Nephron progenitor cell (in vitro differentiated cells): ENCODE measurements around the gene BLVRB.

Source experiments
- DNase-seq: peaks from one replicate; pipeline ENCODE4 v3.0.0; 2021
- H3K27ac Mint-ChIP-seq: 2 replicates; pipeline ENCODE4 v1.8.0; 2021; ENCODE audit warnings: mild to moderate bottlenecking, moderate library complexity, mixed read lengths
- H3K27me3 Mint-ChIP-seq: 2 replicates; pipeline ENCODE4 v1.8.0; 2021; ENCODE audit warnings: mild to moderate bottlenecking, low read depth, mixed read lengths; ENCODE audit not compliant: poor library complexity
- H3K36me3 Mint-ChIP-seq: 2 replicates; pipeline ENCODE4 v1.8.0; 2021; ENCODE audit warnings: low read depth, mixed read lengths
- H3K4me1 Mint-ChIP-seq: 2 replicates; pipeline ENCODE4 v1.8.0; 2021; ENCODE audit warnings: mixed read lengths
- H3K4me3 Mint-ChIP-seq: 2 replicates; pipeline ENCODE4 v1.8.0; 2021; ENCODE audit warnings: mild to moderate bottlenecking, moderate library complexity, mixed read lengths
- H3K9me3 Mint-ChIP-seq: 2 replicates; pipeline ENCODE4 v1.8.0; 2021; ENCODE audit warnings: mild to moderate bottlenecking, moderate library complexity, mixed read lengths
- TF ChIP-seq, protein P1 (sequence below): fragments of 200-600 bp; sonication (generic); IDR thresholded peaks from 2 replicates; pipeline ENCODE4 v1.5.0; 2021; ENCODE audit warnings: antibody characterized with exemption

Gene BLVRB

DNA sequence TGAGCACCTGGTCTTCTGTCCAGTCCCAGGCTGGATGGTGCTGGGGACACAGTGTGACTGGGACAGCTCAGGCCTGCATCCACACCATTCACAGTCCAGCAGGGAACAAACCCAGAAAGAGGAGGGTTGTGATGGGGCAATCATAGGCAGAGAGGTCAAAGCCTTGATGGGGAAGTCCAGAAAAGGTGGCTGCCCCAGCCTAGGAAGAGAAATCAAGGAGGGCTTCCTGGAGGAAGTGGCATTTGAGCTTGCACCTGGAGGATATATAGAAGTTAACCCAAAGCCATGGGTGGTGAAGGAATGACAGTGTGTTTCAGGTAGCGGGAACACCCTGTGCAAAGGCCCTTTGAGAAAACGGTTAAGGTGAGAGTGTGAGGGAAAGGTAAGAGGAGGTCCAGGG is 49.8 kb downstream of the BLVRB start:
- H3K9me3 Mint-ChIP-seq: no peaks in the 10 kb centered on the region
- no peak overlapping the region for H3K4me3 Mint-ChIP-seq
- TF ChIP-seq, protein P1, sequence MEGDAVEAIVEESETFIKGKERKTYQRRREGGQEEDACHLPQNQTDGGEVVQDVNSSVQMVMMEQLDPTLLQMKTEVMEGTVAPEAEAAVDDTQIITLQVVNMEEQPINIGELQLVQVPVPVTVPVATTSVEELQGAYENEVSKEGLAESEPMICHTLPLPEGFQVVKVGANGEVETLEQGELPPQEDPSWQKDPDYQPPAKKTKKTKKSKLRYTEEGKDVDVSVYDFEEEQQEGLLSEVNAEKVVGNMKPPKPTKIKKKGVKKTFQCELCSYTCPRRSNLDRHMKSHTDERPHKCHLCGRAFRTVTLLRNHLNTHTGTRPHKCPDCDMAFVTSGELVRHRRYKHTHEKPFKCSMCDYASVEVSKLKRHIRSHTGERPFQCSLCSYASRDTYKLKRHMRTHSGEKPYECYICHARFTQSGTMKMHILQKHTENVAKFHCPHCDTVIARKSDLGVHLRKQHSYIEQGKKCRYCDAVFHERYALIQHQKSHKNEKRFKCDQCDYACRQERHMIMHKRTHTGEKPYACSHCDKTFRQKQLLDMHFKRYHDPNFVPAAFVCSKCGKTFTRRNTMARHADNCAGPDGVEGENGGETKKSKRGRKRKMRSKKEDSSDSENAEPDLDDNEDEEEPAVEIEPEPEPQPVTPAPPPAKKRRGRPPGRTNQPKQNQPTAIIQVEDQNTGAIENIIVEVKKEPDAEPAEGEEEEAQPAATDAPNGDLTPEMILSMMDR: no peak
- H3K27me3 Mint-ChIP-seq: peaks cover 8% of the 10 kb centered on the region
- H3K4me1 Mint-ChIP-seq: peaks cover 50% of the 10 kb centered on the region
- DNase-seq: no peak
- no peaks in the 10 kb centered on the region for H3K36me3 Mint-ChIP-seq
- H3K27ac Mint-ChIP-seq: peak overlapping the region; percentile 44

DNA sequence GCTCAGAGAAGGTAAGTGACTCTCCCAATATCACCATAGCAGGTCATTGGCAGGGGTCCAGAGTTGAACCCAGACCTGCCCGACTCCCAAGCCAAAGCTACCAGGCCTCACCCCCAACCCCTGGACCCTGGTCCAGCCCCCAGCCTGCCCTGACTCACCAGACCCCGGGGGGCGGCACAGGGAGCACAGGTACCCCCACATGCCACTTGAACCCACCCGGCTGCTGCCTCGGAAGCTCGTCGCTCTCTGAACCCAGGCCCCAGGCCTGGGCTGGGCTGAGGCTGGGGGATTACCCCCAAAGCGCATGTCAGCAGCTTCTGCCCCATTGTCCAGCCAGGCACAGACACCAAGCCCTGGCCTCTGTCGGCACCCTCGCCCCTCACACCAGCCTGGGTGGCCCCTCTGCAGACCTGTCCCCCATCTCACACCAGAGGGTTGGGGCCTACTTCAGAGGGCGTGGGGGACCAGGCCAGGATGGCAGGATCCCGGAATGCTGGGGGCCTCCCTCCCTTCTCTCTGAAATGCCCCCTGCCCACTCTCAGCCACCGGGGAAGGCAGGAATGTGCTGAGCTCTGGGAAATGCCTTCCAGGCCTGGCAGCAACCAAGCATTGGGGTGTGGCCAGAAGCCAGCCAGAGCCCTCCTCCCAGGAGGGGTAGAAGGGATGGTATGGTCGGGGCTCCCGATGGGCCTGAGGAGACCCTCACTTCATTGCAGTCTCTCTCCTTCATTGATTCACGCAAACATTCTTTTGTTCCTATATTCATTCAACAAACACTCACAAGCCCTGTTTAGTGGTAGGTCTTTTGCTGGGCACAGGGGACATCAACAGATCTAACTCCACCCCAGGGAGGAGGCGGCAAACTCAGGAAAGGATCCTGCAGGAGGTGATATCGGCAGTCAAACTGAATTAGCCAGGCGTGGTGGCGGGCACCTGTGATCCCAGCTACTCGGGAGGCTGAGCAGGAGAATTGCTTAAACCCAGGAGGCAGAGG is 50.7 kb downstream of the BLVRB start:
- DNase-seq: no peak
- no peak overlapping the region for H3K4me3 Mint-ChIP-seq

GRCh38 chr19:40413291-40413845 is 52.2 kb downstream of the BLVRB start, which contains the start of gene PRX:
Gene PRX, minus strand, starts transcription at chr19:40413378. Its CDS starts 5,446 bp downstream, at chr19:40407932.
- H3K27ac Mint-ChIP-seq: no peak within 1 kb of the TSS
- peaks cover 44% of the 10 kb centered on the region for H3K4me1 Mint-ChIP-seq
- H3K9me3 Mint-ChIP-seq: no peaks in the 10 kb centered on the region
- TF ChIP-seq, protein P1: no peak
- peak within 1 kb of the TSS; percentile 33 for H3K4me3 Mint-ChIP-seq
- peak; percentile 60 for DNase-seq
- peaks cover 8% of the 10 kb centered on the region for H3K27me3 Mint-ChIP-seq
- H3K36me3 Mint-ChIP-seq: no peaks in the 10 kb centered on the region

More for the DNA sequence above, 50.7 kb downstream of the BLVRB start:
- Mint-ChIP-seq H3K4me1 (peaks cover 50% of the 10 kb centered on the region), H3K36me3 (no peaks in the 10 kb centered on the region), H3K27me3 (peaks cover 8% of the 10 kb centered on the region), H3K9me3 (no peaks in the 10 kb centered on the region), H3K27ac (no peak overlapping the region)
- TF ChIP-seq, protein P1: no peak

GRCh38 chr19:40412866-40413265 is 52.7 kb downstream of the BLVRB start:
- Mint-ChIP-seq H3K27me3 (peaks cover 5% of the 10 kb centered on the region), H3K4me3 (peak overlapping the region; percentile 33), H3K36me3 (no peaks in the 10 kb centered on the region), H3K27ac (no peak overlapping the region), H3K9me3 (no peaks in the 10 kb centered on the region), H3K4me1 (peaks cover 39% of the 10 kb centered on the region)
- TF ChIP-seq, protein P1: no peak
- DNase-seq: no peak

- TF ChIP-seq, protein P1: no peak
- Mint-ChIP-seq H3K9me3 (no peaks in the 10 kb centered on the region), H3K36me3 (no peaks in the 10 kb centered on the region), H3K27ac (no peak overlapping the region), H3K4me3 (no peak overlapping the region), H3K4me1 (peaks cover 31% of the 10 kb centered on the region), H3K27me3 (peaks cover 8% of the 10 kb centered on the region)
- DNase-seq: no peak
These were observed 53.5 kb downstream of the BLVRB start for GRCh38 chr19:40411958-40412499.
